H1 (cell line): ENCODE data around the gene CRABP1.

Experiments used
- ATF2 ChIP-seq: IDR thresholded peaks from 2 replicates; pipeline ENCODE4 v1.6.1; 2012; ENCODE audit warnings: low read length, inconsistent platforms
- CTCF ChIP-seq, 3 experiments: IDR thresholded peaks; 1 replicate in 2 of 3; 2 replicates in 1 of 3; pipeline versions ENCODE4 v1.5.1 to v1.6.1; 2011; ENCODE audit warnings: low read length in 3 of 3, mild to moderate bottlenecking in 3 of 3, inconsistent platforms in 2 of 3, low read depth in 1 of 3, moderate library complexity in 1 of 3; ENCODE audit not compliant: insufficient read depth in 1 of 3; ENCODE audit errors: control extremely low read depth in 1 of 3
- EZH2 ChIP-seq: fragments of 200-600 bp; sonication (generic); IDR thresholded peaks from 2 replicates; pipeline ENCODE4 v1.7.1; 2012; ENCODE audit warnings: low read depth, mild to moderate bottlenecking, moderate library complexity, low read length, inconsistent platforms; ENCODE audit not compliant: severe bottlenecking
- MAX ChIP-seq: IDR thresholded peaks from 2 replicates; pipeline ENCODE4 v1.6.1; 2012; ENCODE audit warnings: inconsistent platforms
- POLR2A ChIP-seq, 2 experiments: IDR thresholded peaks; 1 replicate in 1 of 2; 2 replicates in 1 of 2; pipeline ENCODE4 v1.6.1; 2011; ENCODE audit warnings: low read depth in 2 of 2, low read length in 2 of 2, mild to moderate bottlenecking in 2 of 2; ENCODE audit errors: control extremely low read depth in 1 of 2
- POLR2AphosphoS5 ChIP-seq: IDR thresholded peaks from 2 replicates; pipeline ENCODE4 v1.6.1; 2011; ENCODE audit warnings: low read depth, low read length
- RAD21 ChIP-seq, 2 experiments: IDR thresholded peaks in 1 of 2; conservative IDR thresholded peaks in 1 of 2; 2 replicates each; pipeline ENCODE4 v1.6.1; 2011; ENCODE audit warnings: low read depth in 2 of 2, low read length in 2 of 2, improper control_type of control experiment in 1 of 2, inconsistent platforms in 1 of 2, mild to moderate bottlenecking in 1 of 2, moderate library complexity in 1 of 2
- USF2 ChIP-seq: IDR thresholded peaks from 2 replicates; pipeline ENCODE4 v1.6.1; 2011; ENCODE audit warnings: low read length, improper control_type of control experiment
- YY1 ChIP-seq: IDR thresholded peaks from 2 replicates; pipeline ENCODE4 v1.6.1; 2011; ENCODE audit warnings: low read depth, mild to moderate bottlenecking, low read length
- ZNF274 ChIP-seq: IDR thresholded peaks from 2 replicates; pipeline ENCODE4 v1.7.0; 2012; ENCODE audit warnings: low read length, borderline replicate concordance; ENCODE audit errors: extremely low read depth

- TF ChIP-seq CTCF (IDR thresholded peaks at IDR 0.05; ENCODE audit: control extremely low read depth in 1 of 3, insufficient read depth in 1 of 3, low read depth in 1 of 3, low read length in 3 of 3) (no peak), POLR2A (IDR thresholded peaks at IDR 0.05; ENCODE audit: control extremely low read depth in 1 of 2, low read depth in 2 of 2, low read length in 2 of 2) (no peak), EZH2 (no peak), ZNF274 (no peak), POLR2AphosphoS5 (no peak), MAX (no peak), USF2 (no peak), RAD21 (IDR thresholded peaks at IDR 0.05 in 1 of 2, conservative IDR thresholded peaks at IDR 0.05 in 1 of 2; ENCODE audit: low read depth in 2 of 2, low read length in 2 of 2) (no peak), ATF2 (no peak), YY1 (no peak)
Measured at GRCh38 chr15:78396186-78396814, 56.1 kb downstream of the CRABP1 start.
